ENCODE results near the gene SYNJ2.

DNA sequence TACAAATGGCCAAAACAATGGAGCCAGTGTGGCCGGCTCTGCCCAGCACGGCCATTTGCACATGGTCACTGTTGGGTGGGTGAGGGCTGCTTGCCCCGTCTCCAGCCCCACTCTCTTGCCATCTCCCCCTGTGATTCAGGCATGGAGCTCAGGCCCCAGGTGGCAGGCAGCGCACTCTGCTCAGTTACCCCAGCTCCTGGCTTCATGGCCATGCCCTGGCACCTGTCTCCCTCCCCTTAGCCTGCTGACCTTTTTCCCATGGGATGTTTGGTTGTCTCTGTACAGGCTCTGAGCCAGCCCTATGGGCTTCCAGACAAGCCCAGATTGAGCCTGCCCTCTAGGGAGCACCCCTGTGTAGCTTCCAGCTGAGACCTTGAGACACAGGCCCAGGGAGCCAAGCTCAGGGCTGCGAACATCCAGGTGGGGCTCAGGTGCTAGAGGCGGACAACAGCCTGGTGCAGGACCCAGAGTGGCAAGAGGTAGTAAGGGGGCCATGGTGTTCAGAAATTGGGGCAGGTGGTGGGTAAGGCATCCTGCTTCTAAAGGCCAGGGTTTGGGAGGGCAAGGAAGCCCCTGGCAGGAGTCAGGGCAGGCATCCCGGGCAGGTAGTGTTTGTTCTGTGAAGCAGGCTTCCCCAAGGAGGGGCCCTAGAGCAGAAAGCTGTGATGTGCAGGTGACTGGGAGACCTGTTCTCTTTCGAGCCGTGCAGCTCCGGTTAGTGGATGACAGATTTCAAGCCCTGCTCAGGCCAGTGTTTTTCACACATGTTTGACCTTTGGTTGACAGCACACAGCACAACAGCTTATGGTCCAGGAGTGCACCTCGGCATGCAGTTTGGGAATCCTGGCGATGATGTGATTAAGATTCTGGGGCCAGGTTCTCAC, 17.7 kb downstream of the SYNJ2 start:
- TF ChIP-seq YY1 (IDR thresholded peaks at IDR 0.05; ENCODE audit: insufficient read depth, insufficient read length) (no peak), ZNF274 (IDR thresholded peaks at IDR 0.05; ENCODE audit: low read depth, low read length) (no peak), SUZ12 (IDR thresholded peaks at IDR 0.05; ENCODE audit: extremely low read depth, insufficient read depth, insufficient read length) (no peak)

Measured in NT2/D1 (cell line).